OCI-LY3 (cell line): ENCODE results near the gene TADA3.

Experiments
- H2AFZ ChIP-seq: fragments of 200-600, 300-600 bp; shearing (Covaris generic); 2 replicates; pipeline ENCODE4 v1.6.0; 2014; ENCODE audit warnings: antibody characterized with exemption, low read depth, low read length
- H3K27ac ChIP-seq: fragments of 200-600, 300-600 bp; sonication (generic); 2 replicates; pipeline ENCODE4 v1.5.1; 2014; ENCODE audit warnings: mild to moderate bottlenecking, low read length, moderate library complexity, mixed read lengths
- H3K27me3 ChIP-seq: fragments of 200-600, 300-600 bp; sonication (generic); 2 replicates; pipeline ENCODE4 v1.6.1; 2014; ENCODE audit warnings: low read depth, low read length, mixed read lengths
- H3K36me3 ChIP-seq: fragments of 200-600, 300-600 bp; sonication (generic); replicated peaks from 2 replicates; pipeline ENCODE3; 2014; ENCODE audit warnings: low read depth, low read length, mixed read lengths
- H3K4me1 ChIP-seq: fragments of 300-600, 200-600 bp; sonication (generic); 2 replicates; pipeline ENCODE4 v1.6.1; 2014; ENCODE audit warnings: low read length, mixed read lengths
- H3K4me2 ChIP-seq: fragments of 200-600, 300-600 bp; sonication (generic); 2 replicates; pipeline ENCODE4 v1.6.1; 2014; ENCODE audit warnings: low read length, mixed read lengths
- H3K4me3 ChIP-seq: fragments of 300-600, 200-600 bp; sonication (generic); 2 replicates; pipeline ENCODE4 v1.5.1; 2014; ENCODE audit warnings: antibody characterized with exemption, mild to moderate bottlenecking, low read length, moderate library complexity
- H3K79me2 ChIP-seq: fragments of 300-600, 200-600 bp; shearing (Covaris generic); 2 replicates; pipeline ENCODE4 v1.6.1; 2014; ENCODE audit warnings: mild to moderate bottlenecking, low read length, mixed read lengths
- H3K9ac ChIP-seq: fragments of 300-600, 200-600 bp; shearing (Covaris generic); 2 replicates; pipeline ENCODE4 v1.6.0; 2014; ENCODE audit warnings: mild to moderate bottlenecking, low read length, moderate library complexity
- H3K9me3 ChIP-seq: fragments of 200-600, 300-600 bp; shearing (Covaris generic); 2 replicates; pipeline ENCODE4 v1.6.1; 2014; ENCODE audit warnings: low read length, mixed read lengths; ENCODE audit not compliant: insufficient read depth
- H4K20me1 ChIP-seq: fragments of 200-600, 300-600 bp; sonication (generic); 2 replicates; pipeline ENCODE4 v1.6.1; 2016; ENCODE audit warnings: low read length, mixed read lengths; ENCODE audit not compliant: insufficient read depth
- EZH2phosphoT487 ChIP-seq: fragments of 200-600 bp; shearing (Covaris generic); IDR thresholded peaks from 2 replicates; pipeline ENCODE4 v1.6.1; 2018; ENCODE audit warnings: antibody characterized with exemption, mixed run types, low read depth
- TF ChIP-seq, protein P1 (sequence below): fragments of 200-600, 300-600 bp; sonication (generic); IDR thresholded peaks from 2 replicates; pipeline ENCODE4 v1.5.1; 2014; ENCODE audit warnings: antibody characterized with exemption, low read length, low read depth

Gene TADA3

DNA sequence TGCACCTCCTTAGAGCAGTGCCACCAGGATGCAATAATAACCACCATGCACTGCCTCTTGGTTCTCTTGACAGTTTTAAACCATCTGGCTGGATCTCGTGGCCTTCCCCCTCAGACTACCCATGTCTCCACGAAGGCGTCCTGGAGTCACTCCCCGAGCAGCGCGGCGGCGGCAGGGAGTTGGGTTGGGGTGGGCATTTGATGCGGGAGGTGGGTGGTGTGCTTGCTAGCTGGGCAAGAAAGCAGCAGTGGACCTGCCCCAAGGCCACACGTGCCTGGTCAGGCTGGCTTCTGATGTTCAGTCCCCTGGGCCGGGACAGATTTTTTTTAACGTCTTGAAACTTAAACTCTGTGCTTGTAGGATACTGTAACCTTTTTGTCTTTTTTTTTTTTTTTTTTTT lies 13.9 kb upstream of the TADA3 start:
- no peaks in the 10 kb centered on the region for H3K79me2 ChIP-seq
- no peaks in the 10 kb centered on the region for H3K9me3 ChIP-seq
- no peak overlapping the region for H2AFZ ChIP-seq
- 0 out of 2 replicates have a peak, but pooled peaks cover 2% of the 10 kb centered on the region for H4K20me1 ChIP-seq
- no peak overlapping the region for H3K9ac ChIP-seq
- H3K36me3 ChIP-seq: peaks cover 48% of the 10 kb centered on the region
- no peak overlapping the region for H3K4me2 ChIP-seq
- peaks cover 16% of the 10 kb centered on the region for H3K4me1 ChIP-seq
- no peak for TF ChIP-seq EZH2phosphoT487
- TF ChIP-seq, protein P1, sequence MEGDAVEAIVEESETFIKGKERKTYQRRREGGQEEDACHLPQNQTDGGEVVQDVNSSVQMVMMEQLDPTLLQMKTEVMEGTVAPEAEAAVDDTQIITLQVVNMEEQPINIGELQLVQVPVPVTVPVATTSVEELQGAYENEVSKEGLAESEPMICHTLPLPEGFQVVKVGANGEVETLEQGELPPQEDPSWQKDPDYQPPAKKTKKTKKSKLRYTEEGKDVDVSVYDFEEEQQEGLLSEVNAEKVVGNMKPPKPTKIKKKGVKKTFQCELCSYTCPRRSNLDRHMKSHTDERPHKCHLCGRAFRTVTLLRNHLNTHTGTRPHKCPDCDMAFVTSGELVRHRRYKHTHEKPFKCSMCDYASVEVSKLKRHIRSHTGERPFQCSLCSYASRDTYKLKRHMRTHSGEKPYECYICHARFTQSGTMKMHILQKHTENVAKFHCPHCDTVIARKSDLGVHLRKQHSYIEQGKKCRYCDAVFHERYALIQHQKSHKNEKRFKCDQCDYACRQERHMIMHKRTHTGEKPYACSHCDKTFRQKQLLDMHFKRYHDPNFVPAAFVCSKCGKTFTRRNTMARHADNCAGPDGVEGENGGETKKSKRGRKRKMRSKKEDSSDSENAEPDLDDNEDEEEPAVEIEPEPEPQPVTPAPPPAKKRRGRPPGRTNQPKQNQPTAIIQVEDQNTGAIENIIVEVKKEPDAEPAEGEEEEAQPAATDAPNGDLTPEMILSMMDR: no peak
- no peak overlapping the region for H3K4me3 ChIP-seq
- no peak overlapping the region for H3K27ac ChIP-seq
- H3K27me3 ChIP-seq: no peaks in the 10 kb centered on the region

DNA sequence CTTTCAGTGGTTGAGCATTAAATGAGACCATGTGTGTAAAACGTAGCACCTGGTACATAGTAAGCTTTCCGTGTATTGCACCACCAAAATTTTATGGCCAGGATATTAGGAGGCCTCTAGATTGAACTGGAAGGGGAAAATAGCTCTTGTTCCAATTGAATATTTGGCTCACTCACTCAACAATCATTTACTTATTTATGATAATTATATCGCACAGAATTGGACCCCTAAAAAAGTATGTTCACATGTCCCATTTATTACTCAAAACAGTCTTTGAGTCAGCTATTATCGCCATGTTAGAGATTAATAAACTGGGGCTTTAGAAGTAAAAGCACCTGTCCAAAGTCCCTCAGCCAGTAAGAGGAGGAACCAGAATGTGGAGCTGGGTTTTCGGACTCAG lies 12.7 kb upstream of the TADA3 start:
- Histone ChIP-seq H4K20me1 (0 out of 2 replicates have a peak, but pooled peaks cover 2% of the 10 kb centered on the region), H3K4me2 (no peak overlapping the region), H3K9ac (no peak overlapping the region), H3K4me1 (peaks cover 16% of the 10 kb centered on the region), H2AFZ (no peak overlapping the region), H3K79me2 (no peaks in the 10 kb centered on the region), H3K9me3 (no peaks in the 10 kb centered on the region), H3K36me3 (peaks cover 53% of the 10 kb centered on the region), H3K27ac (no peak overlapping the region), H3K4me3 (no peak overlapping the region), H3K27me3 (no peaks in the 10 kb centered on the region)
- no peak for TF ChIP-seq EZH2phosphoT487
- TF ChIP-seq, protein P1: no peak

DNA sequence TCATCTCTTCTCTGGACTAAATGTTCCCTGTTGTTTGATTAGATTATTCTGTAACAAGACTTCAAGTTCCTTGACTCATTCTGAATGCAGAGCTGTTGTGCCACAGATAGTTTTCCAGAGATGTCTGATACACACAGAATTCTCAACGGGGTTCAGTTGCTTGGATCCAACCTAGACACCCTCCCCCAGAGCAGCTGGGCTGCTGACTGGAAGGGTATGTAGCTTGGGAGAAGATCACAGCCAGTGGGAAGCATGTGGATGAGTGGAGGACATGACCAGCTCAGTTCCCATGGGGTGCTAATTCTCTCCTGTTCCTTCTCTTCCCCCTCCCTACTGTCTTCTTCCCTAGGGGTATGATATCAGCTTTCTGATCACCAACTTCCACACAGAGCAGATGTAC lies 11.2 kb upstream of the TADA3 start:
- peaks cover 2% of the 10 kb centered on the region; the same call in 1 of the 2 replicates for H4K20me1 ChIP-seq
- H3K79me2 ChIP-seq: no peaks in the 10 kb centered on the region
- H3K4me1 ChIP-seq: peaks cover 3% of the 10 kb centered on the region; the same call in 1 of the 2 replicates
- H3K4me3 ChIP-seq: no peak overlapping the region
- no peak overlapping the region for H3K4me2 ChIP-seq
- H2AFZ ChIP-seq: no peak overlapping the region
- H3K27ac ChIP-seq: no peak overlapping the region
- H3K9ac ChIP-seq: no peak overlapping the region
- TF ChIP-seq EZH2phosphoT487: no peak
- TF ChIP-seq, protein P1: no peak
- H3K9me3 ChIP-seq: no peaks in the 10 kb centered on the region
- peaks cover 63% of the 10 kb centered on the region for H3K36me3 ChIP-seq
- H3K27me3 ChIP-seq: no peaks in the 10 kb centered on the region

DNA sequence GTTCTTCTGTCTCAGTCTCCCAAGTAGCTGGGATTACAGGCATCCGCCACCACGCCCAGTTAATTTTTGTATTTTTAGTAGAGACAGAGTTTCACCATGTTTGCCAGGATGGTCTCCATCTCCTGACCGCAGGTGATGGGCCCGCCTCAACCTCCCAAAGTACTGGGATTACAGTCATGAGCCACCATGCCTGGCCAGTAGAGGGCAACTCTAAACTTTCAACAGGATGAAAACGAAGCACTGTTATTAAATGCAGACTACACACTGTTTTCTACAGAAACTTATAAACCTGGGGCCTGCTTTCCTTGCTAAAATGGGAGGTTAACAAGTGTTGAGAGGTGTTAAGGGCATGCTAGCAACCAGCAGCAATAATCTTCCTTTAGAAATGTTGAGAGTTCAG lies 8.3 kb upstream of the TADA3 start:
- TF ChIP-seq, protein P1: peak; percentile 34; the same call in 1 of the 2 replicates
- TF ChIP-seq EZH2phosphoT487: no peak
- H2AFZ ChIP-seq: no peak overlapping the region
- no peak overlapping the region for H3K4me2 ChIP-seq
- H3K27me3 ChIP-seq: no peaks in the 10 kb centered on the region
- peaks cover 15% of the 10 kb centered on the region for H4K20me1 ChIP-seq
- peaks cover 9% of the 10 kb centered on the region for H3K4me1 ChIP-seq
- H3K4me3 ChIP-seq: no peak overlapping the region
- peaks cover 69% of the 10 kb centered on the region for H3K36me3 ChIP-seq
- no peak overlapping the region for H3K27ac ChIP-seq
- peaks cover 29% of the 10 kb centered on the region for H3K79me2 ChIP-seq
- no peak overlapping the region for H3K9ac ChIP-seq
- no peaks in the 10 kb centered on the region for H3K9me3 ChIP-seq
